ENCODE results near the gene RTP5. TPM values are rescaled to one million over a fixed set of nuclear protein-coding genes. Genes with fewer than 3 reads are reported as not detected.
"Not testable (repeated sequence)": the region's sequence is repeated elsewhere in the genome, so short reads cannot be mapped to it uniquely, and the experiment has no call there.

The RTP5 gene
- total RNA-seq, 1 donor from 2014 or later, result not detected

- no peaks in the 10 kb centered on the region for H3K79me2 ChIP-seq (ENCODE audit: insufficient read depth, low read length)
- DNase-seq (ENCODE audit: low read depth) (no peak), FAIRE-seq (no peak)
- H3K36me3 ChIP-seq (ENCODE audit: insufficient read depth, low read length), result no peaks in the 10 kb centered on the region
- no peak overlapping the region for H3K9ac ChIP-seq (ENCODE audit: low read length)
- H3K27me3 ChIP-seq (ENCODE audit: insufficient read depth, low read length), result peaks cover 7% of the 10 kb centered on the region
- H3K4me3 ChIP-seq (ENCODE audit: insufficient read depth, low read depth, low read length), result no peak overlapping the region
- Mint-ChIP-seq H3K9me3 (ENCODE audit: unreplicated experiment) (peaks cover 12% of the 10 kb centered on the region), H3K36me3 (ENCODE audit: low read depth, unreplicated experiment) (peaks cover 2% of the 10 kb centered on the region), H3K4me1 (ENCODE audit: low read depth, unreplicated experiment) (peaks cover 13% of the 10 kb centered on the region), H3K27me3 (ENCODE audit: low read depth, unreplicated experiment) (peaks cover 36% of the 10 kb centered on the region), H3K27ac (ENCODE audit: unreplicated experiment) (no peak overlapping the region), H3K4me3 (ENCODE audit: unreplicated experiment) (no peak overlapping the region)
- no peak overlapping the region for H3K27ac ChIP-seq (ENCODE audit: low read depth, low read length)
- no peaks in the 10 kb centered on the region for H3K9me3 ChIP-seq (ENCODE audit: insufficient read depth, low read depth, low read length)
- no peak overlapping the region for H3K4me2 ChIP-seq (ENCODE audit: low read length)
- no peaks in the 10 kb centered on the region for H3K4me1 ChIP-seq (ENCODE audit: insufficient read depth, low read length)
- H4K20me1 ChIP-seq (ENCODE audit: insufficient read depth, low read length), result no peaks in the 10 kb centered on the region
- TF ChIP-seq EZH2 (IDR thresholded peaks at IDR 0.05; ENCODE audit: insufficient read depth, low read length), result no peak
- TF ChIP-seq CTCF (IDR thresholded peaks at IDR 0.05; ENCODE audit: insufficient read depth, low read depth, low read length), result no peak
- H2AFZ ChIP-seq (ENCODE audit: low read depth, low read length), result no peak overlapping the region
These were observed 52.9 kb downstream of the RTP5 start for GRCh38 chr2:241922411-241922810.

- peaks cover 13% of the 10 kb centered on the region for H3K4me1 Mint-ChIP-seq (ENCODE audit: low read depth, unreplicated experiment)
- not testable (repeated sequence) for H3K27ac ChIP-seq (ENCODE audit: low read depth, low read length); H3K4me3 Mint-ChIP-seq (ENCODE audit: unreplicated experiment); H3K4me3 ChIP-seq (ENCODE audit: insufficient read depth, low read depth, low read length); H3K9me3 Mint-ChIP-seq (ENCODE audit: unreplicated experiment); H3K36me3 Mint-ChIP-seq (ENCODE audit: low read depth, unreplicated experiment); H3K79me2 ChIP-seq (ENCODE audit: insufficient read depth, low read length); H4K20me1 ChIP-seq (ENCODE audit: insufficient read depth, low read length); H2AFZ ChIP-seq (ENCODE audit: low read depth, low read length); H3K36me3 ChIP-seq (ENCODE audit: insufficient read depth, low read length); H3K27me3 ChIP-seq (ENCODE audit: insufficient read depth, low read length); DNase-seq (ENCODE audit: low read depth); H3K4me1 ChIP-seq (ENCODE audit: insufficient read depth, low read length); H3K27ac Mint-ChIP-seq (ENCODE audit: unreplicated experiment); H3K9ac ChIP-seq (ENCODE audit: low read length); H3K4me2 ChIP-seq (ENCODE audit: low read length); FAIRE-seq; H3K9me3 ChIP-seq (ENCODE audit: insufficient read depth, low read depth, low read length)
- H3K27me3 Mint-ChIP-seq (ENCODE audit: low read depth, unreplicated experiment), result peaks cover 35% of the 10 kb centered on the region
These were observed 53.5 kb downstream of the RTP5 start for GRCh38 chr2:241922816-241923601.

Other genes with a start within 250 kb of the RTP5 start
- gene THAP4, start 232.6 kb upstream of the RTP5 start, total RNA-seq, result 46.0 and 47.2 TPM in 2 replicates
- 75.4 and 83.2 TPM in 2 replicates for gene ATG4B, start 232.0 kb upstream of the RTP5 start, total RNA-seq
- 25.5 and 26.1 TPM in 2 replicates for gene DTYMK, start 182.9 kb upstream of the RTP5 start, total RNA-seq
- 15.8 and 19.7 TPM in 2 replicates for gene ING5, start 167.7 kb upstream of the RTP5 start, total RNA-seq
- gene D2HGDH, start 135.1 kb upstream of the RTP5 start, total RNA-seq, result 10.0 and 11.5 TPM in 2 replicates
- not detected in 2 replicates for gene GAL3ST2, start 92.9 kb upstream of the RTP5 start, total RNA-seq
- gene NEU4, start 60.5 kb upstream of the RTP5 start, total RNA-seq, result 0.09 and 0.22 TPM in 2 replicates
- not detected in 2 replicates for gene PDCD1, start 10.8 kb upstream of the RTP5 start, total RNA-seq